Stomach (tissue), 9 donors: ENCODE measurements around the gene TCIRG1. TPM values are rescaled to one million over a fixed set of nuclear protein-coding genes. Genes with fewer than 3 reads are reported as not detected.

Experiments used
- DNase-seq, 2 donors: peaks; one replicate each; pipeline versions ENCODE4 v3.0.0 to v3.0.0-alpha.2; 2013 to 2019
- H3K27ac ChIP-seq, 5 donors: fragments of 200-600 bp in 4 of 5; sonication (generic) in 4 of 5; one replicate each; pipeline ENCODE4 v1.5.1; 2013 to 2019; ENCODE audit warnings: mild to moderate bottlenecking in 1 of 5, moderate library complexity in 1 of 5
- H3K27me3 ChIP-seq, 3 donors: fragments of 200-600 bp; sonication (generic); one replicate each; pipeline ENCODE4 v1.5.1; 2017 to 2019; ENCODE audit warnings: mixed run types in 1 of 3
- H3K36me3 ChIP-seq, 4 donors: fragments of 200-600 bp; sonication (generic); 1 replicate in 3 of 4; 2 replicates in 1 of 4; pipeline ENCODE4 v1.5.1; 2016 to 2019
- H3K4me1 ChIP-seq, 4 donors: fragments of 200-600 bp; sonication (generic); one replicate each; pipeline ENCODE4 v1.5.1; 2016 to 2019
- H3K4me3 ChIP-seq, 4 donors: fragments of 200-600 bp; sonication (generic) in 3 of 4; one replicate each; pipeline ENCODE4 v1.5.1; 2016 to 2019; ENCODE audit warnings: mild to moderate bottlenecking in 1 of 4
- H3K9me3 ChIP-seq, 4 donors: fragments of 200-600 bp; sonication (generic); one replicate each; pipeline ENCODE4 v1.5.1; 2016 to 2019
- EP300 ChIP-seq: sonication (generic); formaldehyde crosslinking; IDR thresholded peaks from one replicate; pipeline ENCODE4 v1.6.1; 2017; ENCODE audit warnings: antibody characterized with exemption
- POLR2A ChIP-seq, 4 donors: fragments of 450-650 bp; IDR thresholded peaks; one replicate each; pipeline ENCODE4 v1.6.1; 2016; ENCODE audit warnings: antibody characterized with exemption in 4 of 4, control low read depth in 2 of 4, mild to moderate bottlenecking in 1 of 4, moderate library complexity in 1 of 4
- POLR2AphosphoS5 ChIP-seq, 3 donors: sonication (generic); formaldehyde crosslinking; IDR thresholded peaks; one replicate each; pipeline ENCODE4 v1.6.1; 2016; ENCODE audit warnings: antibody characterized with exemption in 3 of 3
- WGBS, 5 donors: extraction: QIAGEN DNeasy Blood & Tissue Kit in 3 of 5; methylation state at CpG; one replicate each; pipeline versions ENCODE4 v1.1.5 to v1.1.7; 2013 to 2018; 5-methylcytosine and 5-hydroxymethylcytosine counted together
- intact Hi-C: fragments of 100-400 bp; cut with DNase I; formaldehyde crosslinking; loops from one replicate; pipeline ENCODE4 v1.15.1; 2023; ENCODE audit warnings: low total_unique reads
- polyA plus RNA-seq, 3 donors: library from polyadenylated mRNA; stranded (reverse); fragments of 200-250 nt; gene quantifications; one replicate each; pipeline ENCODE4 v1.2.3, GENCODE V29; 2013
- small RNA-seq, 4 donors: library from RNA; depleted of rRNA; stranded (forward); fragments of <200 nt; gene quantifications; one replicate each; pipeline ENCODE3, GENCODE V24; 2016
- total RNA-seq, 5 donors: library from RNA; depleted of rRNA; stranded (reverse); fragments of >200 nt; gene quantifications; one replicate each; pipeline versions ENCODE4 v1.1.0 to v1.2.3, GENCODE V29; 2014 to 2016
- TF ChIP-seq, protein P1 (sequence below), 7 experiments: fragments of 450-650 bp in 4 of 7; fragments of 200-600 bp in 3 of 7; sonication (generic) in 3 of 7; IDR thresholded peaks; one replicate each; pipeline ENCODE4 v1.5.1; 2016 to 2019; ENCODE audit warnings: antibody characterized with exemption in 7 of 7, control low read depth in 2 of 7, mild to moderate bottlenecking in 1 of 7
- donor health status: healthy with polysubstance abuse.
- donor health status: Bipolar disorder and iron deficiency.
- donor health status: healthy.

The TCIRG1 gene
- total and polyA plus RNA-seq, 8 donors: 46.3 to 835 (median 192) TPM

DNA sequence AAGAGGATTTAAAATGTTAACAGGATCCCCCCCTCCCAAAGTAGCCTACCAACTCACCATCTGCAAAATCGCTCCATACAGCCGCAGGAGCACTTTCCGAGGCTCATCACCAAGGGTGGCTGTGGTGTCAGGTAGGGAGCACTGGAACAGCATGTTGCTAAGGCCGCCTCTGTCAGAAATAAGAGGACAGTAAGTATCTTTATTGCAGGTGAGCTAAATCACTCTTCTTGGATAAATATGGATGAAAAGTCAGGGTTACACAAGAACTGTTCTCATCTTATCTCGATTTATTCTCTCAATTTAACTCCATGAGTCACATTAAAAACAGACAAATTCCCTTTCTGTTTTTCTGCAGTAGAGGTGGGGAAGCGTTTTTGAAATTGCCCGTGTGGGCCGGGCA, 58.1 kb downstream of the TCIRG1 start:
- intact Hi-C loops: no loop called here
- H3K9me3 ChIP-seq: no peaks in the 10 kb centered on the region
- peak overlapping the region; percentile 55 to 81 (median 73) for H3K27ac ChIP-seq

DNA sequence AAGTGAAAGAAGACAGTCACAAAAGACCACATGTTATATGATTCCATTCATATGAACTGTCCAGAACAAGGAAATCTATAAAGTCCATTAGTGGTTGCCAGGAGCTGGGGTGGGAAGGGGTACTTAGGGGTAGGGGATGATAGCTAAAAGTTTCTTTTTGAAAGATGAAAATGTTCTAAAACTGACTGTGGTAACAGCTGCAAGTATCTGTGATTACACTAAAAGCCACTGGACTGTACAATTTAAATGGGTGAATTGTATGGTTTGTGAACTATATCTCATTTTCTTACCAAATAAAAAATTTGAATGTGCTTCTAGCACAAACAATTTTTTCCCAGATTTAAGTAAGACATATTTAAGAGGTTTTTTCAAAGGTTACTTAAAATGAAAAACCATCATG, 60.2 kb downstream of the TCIRG1 start:
- TF ChIP-seq POLR2A (IDR thresholded peaks at IDR 0.05): no peak
- TF ChIP-seq, protein P1, sequence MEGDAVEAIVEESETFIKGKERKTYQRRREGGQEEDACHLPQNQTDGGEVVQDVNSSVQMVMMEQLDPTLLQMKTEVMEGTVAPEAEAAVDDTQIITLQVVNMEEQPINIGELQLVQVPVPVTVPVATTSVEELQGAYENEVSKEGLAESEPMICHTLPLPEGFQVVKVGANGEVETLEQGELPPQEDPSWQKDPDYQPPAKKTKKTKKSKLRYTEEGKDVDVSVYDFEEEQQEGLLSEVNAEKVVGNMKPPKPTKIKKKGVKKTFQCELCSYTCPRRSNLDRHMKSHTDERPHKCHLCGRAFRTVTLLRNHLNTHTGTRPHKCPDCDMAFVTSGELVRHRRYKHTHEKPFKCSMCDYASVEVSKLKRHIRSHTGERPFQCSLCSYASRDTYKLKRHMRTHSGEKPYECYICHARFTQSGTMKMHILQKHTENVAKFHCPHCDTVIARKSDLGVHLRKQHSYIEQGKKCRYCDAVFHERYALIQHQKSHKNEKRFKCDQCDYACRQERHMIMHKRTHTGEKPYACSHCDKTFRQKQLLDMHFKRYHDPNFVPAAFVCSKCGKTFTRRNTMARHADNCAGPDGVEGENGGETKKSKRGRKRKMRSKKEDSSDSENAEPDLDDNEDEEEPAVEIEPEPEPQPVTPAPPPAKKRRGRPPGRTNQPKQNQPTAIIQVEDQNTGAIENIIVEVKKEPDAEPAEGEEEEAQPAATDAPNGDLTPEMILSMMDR (IDR thresholded peaks at IDR 0.05): no peak
- TF ChIP-seq POLR2AphosphoS5 (IDR thresholded peaks at IDR 0.05): no peak
- no peak for TF ChIP-seq EP300
- Histone ChIP-seq H3K4me3 (no peak overlapping the region), H3K27me3 (no peaks in the 10 kb centered on the region), H3K9me3 (no peaks in the 10 kb centered on the region), H3K27ac (peak overlapping the region in 4 of 5 donors; percentile 63 to 81 (median 74)), H3K36me3 (peaks cover 0 to 23% (median 14%) of the 10 kb centered on the region in 4 donors), H3K4me1 (peaks cover 22 to 86% (median 55%) of the 10 kb centered on the region in 4 donors)
- intact Hi-C loops: no loop called here
- DNase-seq: no peak

More for the DNA sequence above, 58.1 kb downstream of the TCIRG1 start:
- WGBS, 5 donors: 69 to 82% (median 72%) methylated on average over 8 of the region's 8 CpGs
- Histone ChIP-seq H3K4me3 (no peak overlapping the region), H3K4me1 (peaks cover 22 to 85% (median 55%) of the 10 kb centered on the region in 4 donors), H3K36me3 (peaks cover 0 to 19% (median 12%) of the 10 kb centered on the region in 4 donors), H3K27me3 (no peaks in the 10 kb centered on the region)
- no peak for DNase-seq
- TF ChIP-seq EP300: no peak
- TF ChIP-seq, protein P1 (IDR thresholded peaks at IDR 0.05): no peak
- TF ChIP-seq POLR2A (IDR thresholded peaks at IDR 0.05): no peak
- TF ChIP-seq POLR2AphosphoS5 (IDR thresholded peaks at IDR 0.05): no peak

DNA sequence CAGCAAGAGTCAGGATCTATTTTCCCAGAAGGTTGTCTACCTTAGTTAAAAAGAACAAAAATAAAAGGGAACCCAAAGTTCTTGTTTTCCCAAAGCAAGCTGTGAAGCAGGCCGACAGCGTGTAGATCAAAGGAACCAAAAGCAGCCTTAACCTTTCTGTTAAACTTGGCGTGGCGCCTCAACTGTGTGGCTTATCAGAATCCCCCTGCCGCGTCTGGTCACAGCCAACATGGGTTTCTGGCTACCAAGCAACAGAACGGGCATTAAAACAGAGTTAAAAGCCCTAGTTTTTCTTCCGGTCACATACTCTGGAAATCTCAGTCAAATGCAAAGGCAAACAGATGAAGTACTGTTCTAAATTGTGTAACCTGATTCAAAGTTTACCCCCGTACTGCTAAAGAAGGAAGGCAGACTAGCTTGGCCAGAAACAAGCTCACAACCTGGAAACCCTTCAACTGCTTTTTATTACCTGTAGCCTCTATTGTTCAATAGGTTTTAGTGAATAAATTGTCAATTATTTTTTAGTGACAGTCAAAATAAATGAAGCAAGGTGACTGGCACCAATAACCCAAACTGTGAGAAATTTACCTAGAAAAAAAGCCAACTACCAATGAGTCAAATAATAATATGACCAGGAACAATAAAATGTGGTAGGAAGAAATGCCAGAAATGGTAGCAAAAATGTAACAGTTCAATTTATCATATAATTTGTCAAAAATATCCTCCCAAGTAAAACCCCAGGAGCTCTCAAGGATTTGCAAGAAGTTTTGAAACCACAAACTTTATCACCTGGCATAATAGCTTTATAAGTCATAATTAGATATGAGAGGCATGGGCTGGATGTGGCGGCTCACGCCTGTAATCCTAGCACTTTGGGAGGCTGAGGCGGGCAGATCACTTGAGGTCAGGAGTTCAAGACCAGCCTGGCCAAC, 60.9 kb downstream of the TCIRG1 start:
- Histone ChIP-seq H3K27me3 (no peaks in the 10 kb centered on the region), H3K36me3 (peaks cover 0 to 16% (median 9%) of the 10 kb centered on the region in 4 donors), H3K4me1 (peaks cover 22 to 86% (median 60%) of the 10 kb centered on the region in 4 donors), H3K9me3 (no peaks in the 10 kb centered on the region), H3K4me3 (no peak overlapping the region), H3K27ac (peak overlapping the region; percentile 63 to 81 (median 73))
- TF ChIP-seq POLR2A (IDR thresholded peaks at IDR 0.05) (no peak), POLR2AphosphoS5 (IDR thresholded peaks at IDR 0.05) (peak in 2 of 3 donors; percentile 17 to 40), EP300 (no peak)
- TF ChIP-seq, protein P1 (IDR thresholded peaks at IDR 0.05): no peak
- WGBS, 5 donors: 20 to 32% (median 26%) methylated on average over 12 of the region's 12 CpGs
- intact Hi-C loops: no loop called here
- DNase-seq: peak; percentile 90 to 95

Small RNAs within 50 kb of the gene (small RNA-seq; reads per million reads assigned to genes)
- 0 to 0.39 (median 0.07) reads per million in 4 donors for gene MIR6753

Other genes starting within 250 kb of the TCIRG1 start
- 100 to 1,000 TPM in 1 of 5 donors, 10 to 100 TPM in 4; 33.8 to 215 (median 43.6) TPM for gene UNC93B1, start 34.9 kb upstream of the TCIRG1 start, total RNA-seq
- gene UNC93B1, start 34.9 kb upstream of the TCIRG1 start, polyA plus RNA-seq: 10 to 100 TPM; 11.6 to 33.7 (median 15.6) TPM
- 10 to 100 TPM in 3 of 5 donors, 1 to 10 TPM in 2; 2.9 to 55.0 (median 21.2) TPM for gene ALDH3B1, start 28.7 kb upstream of the TCIRG1 start, total RNA-seq
- 10 to 100 TPM in 2 of 3 donors, 1 to 10 TPM in 1; 6.7 to 13.3 (median 12.7) TPM for gene ALDH3B1, start 28.7 kb upstream of the TCIRG1 start, polyA plus RNA-seq
- gene NDUFS8, start 8.3 kb upstream of the TCIRG1 start, total RNA-seq: 100 to 1,000 TPM in 3 of 5 donors, 10 to 100 TPM in 2; 52.0 to 310 (median 123) TPM
- gene NDUFS8, start 8.3 kb upstream of the TCIRG1 start, polyA plus RNA-seq: 100 to 1,000 TPM; 187 to 263 (median 224) TPM
- gene CHKA, start 82.4 kb downstream of the TCIRG1 start, total RNA-seq: 100 to 1,000 TPM in 4 of 5 donors, 10 to 100 TPM in 1; 85.9 to 227 (median 147) TPM
- gene CHKA, start 82.4 kb downstream of the TCIRG1 start, polyA plus RNA-seq: 10 to 100 TPM; 20.9 to 47.2 (median 36.7) TPM
- 10 to 100 TPM; 17.4 to 52.7 (median 31.6) TPM for gene KMT5B, start 174.3 kb downstream of the TCIRG1 start, total RNA-seq
- gene KMT5B, start 174.3 kb downstream of the TCIRG1 start, polyA plus RNA-seq: 10 to 100 TPM; 14.3 to 20.6 (median 14.8) TPM
- 10 to 100 TPM in 4 of 5 donors, 1 to 10 TPM in 1; 5.8 to 35.1 (median 18.0) TPM for gene C11orf24, start 232.9 kb downstream of the TCIRG1 start, total RNA-seq
- 10 to 100 TPM; 16.3 to 24.6 (median 22.3) TPM for gene C11orf24, start 232.9 kb downstream of the TCIRG1 start, polyA plus RNA-seq